ENCODE measurements around the gene PARL.

- TF ChIP-seq CTCF (conservative IDR thresholded peaks at IDR 0.05 in 1 of 2, IDR thresholded peaks at IDR 0.05 in 1 of 2; ENCODE audit: extremely low read depth in 1 of 2, insufficient read depth in 1 of 2, low read depth in 1 of 2, low read length in 2 of 2), result no peak
- TF ChIP-seq EZH2 (IDR thresholded peaks at IDR 0.05; ENCODE audit: borderline replicate concordance, low read length), result no peak
Observed at GRCh38 chr3:183911763-183912506, 27.3 kb upstream of the PARL start.

All from mammary epithelial cell (primary cell).